ENCODE results near the gene TAF4B.
"Not testable (repeated sequence)": the region's sequence is repeated elsewhere in the genome, so short reads cannot be mapped to it uniquely, and the experiment has no call there.

DNA sequence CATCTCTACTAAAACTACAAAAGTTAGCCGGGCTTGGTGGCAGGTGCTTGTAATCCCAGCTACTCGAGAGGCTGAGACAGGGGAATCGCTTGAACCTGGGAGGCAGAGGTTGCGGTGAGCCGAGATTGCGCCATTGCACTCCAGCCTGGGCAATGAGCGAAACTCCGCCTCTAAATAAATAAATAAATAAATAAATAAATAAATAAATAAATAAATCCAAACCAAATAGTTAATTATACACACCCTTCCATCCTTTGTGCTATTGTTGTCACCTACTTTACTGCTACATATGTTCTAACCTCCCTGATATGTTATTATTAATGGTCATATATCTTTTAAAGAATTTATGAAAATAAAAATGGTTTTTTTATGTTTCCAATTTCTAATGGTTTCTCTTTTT is 155.3 kb downstream of the TAF4B start:
- TF ChIP-seq, protein P1, sequence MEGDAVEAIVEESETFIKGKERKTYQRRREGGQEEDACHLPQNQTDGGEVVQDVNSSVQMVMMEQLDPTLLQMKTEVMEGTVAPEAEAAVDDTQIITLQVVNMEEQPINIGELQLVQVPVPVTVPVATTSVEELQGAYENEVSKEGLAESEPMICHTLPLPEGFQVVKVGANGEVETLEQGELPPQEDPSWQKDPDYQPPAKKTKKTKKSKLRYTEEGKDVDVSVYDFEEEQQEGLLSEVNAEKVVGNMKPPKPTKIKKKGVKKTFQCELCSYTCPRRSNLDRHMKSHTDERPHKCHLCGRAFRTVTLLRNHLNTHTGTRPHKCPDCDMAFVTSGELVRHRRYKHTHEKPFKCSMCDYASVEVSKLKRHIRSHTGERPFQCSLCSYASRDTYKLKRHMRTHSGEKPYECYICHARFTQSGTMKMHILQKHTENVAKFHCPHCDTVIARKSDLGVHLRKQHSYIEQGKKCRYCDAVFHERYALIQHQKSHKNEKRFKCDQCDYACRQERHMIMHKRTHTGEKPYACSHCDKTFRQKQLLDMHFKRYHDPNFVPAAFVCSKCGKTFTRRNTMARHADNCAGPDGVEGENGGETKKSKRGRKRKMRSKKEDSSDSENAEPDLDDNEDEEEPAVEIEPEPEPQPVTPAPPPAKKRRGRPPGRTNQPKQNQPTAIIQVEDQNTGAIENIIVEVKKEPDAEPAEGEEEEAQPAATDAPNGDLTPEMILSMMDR (IDR thresholded peaks at IDR 0.05; ENCODE audit: borderline replicate concordance, extremely low read depth, low read length, poor library complexity, severe bottlenecking), result not testable (repeated sequence)
- TF ChIP-seq EZH2 (IDR thresholded peaks at IDR 0.05; ENCODE audit: borderline replicate concordance, low read depth, low read length, severe bottlenecking), result not testable (repeated sequence)
